Measurements from ENCODE around the gene PPP1R2.

Gene PPP1R2

DNA sequence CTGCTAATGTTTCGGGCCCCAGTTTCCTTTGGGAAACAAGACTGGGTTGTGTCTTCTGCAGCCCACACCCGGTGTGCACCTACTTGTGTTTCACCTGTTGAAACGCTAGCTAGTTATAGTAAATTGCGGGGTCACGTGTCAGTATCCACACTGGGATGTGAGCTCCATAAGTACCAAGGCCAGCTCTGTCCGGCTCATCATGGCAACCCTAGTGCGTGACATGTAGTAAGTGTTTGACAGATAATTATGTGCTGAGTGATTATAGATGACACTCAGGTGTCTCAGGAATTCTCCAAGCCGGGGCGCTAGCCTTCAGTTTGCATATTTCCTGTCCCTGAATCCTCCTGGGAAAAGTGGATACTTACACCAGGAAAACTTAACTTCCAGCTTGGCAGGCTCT is 27.8 kb upstream of the PPP1R2 start:
- Histone ChIP-seq H4K20me1 (ENCODE audit: control insufficient read depth, insufficient read depth, low read depth, low read length) (no peaks in the 10 kb centered on the region), H3K27ac (ENCODE audit: low read depth, low read length) (no peak overlapping the region), H3K4me2 (ENCODE audit: low read length) (no peak overlapping the region), H3K9me2 (replicated peaks; ENCODE audit: control insufficient read depth, low read length) (no peaks in the 10 kb centered on the region), H3K36me3 (ENCODE audit: control insufficient read depth, low read length) (no peaks in the 10 kb centered on the region), H3K27me3 (ENCODE audit: control insufficient read depth, low read length) (no peaks in the 10 kb centered on the region), H3K4me1 (ENCODE audit: control insufficient read depth, low read length) (peaks cover 15% of the 10 kb centered on the region), H3K79me2 (ENCODE audit: control insufficient read depth, low read length) (no peaks in the 10 kb centered on the region), H3K4me3 (ENCODE audit: low read length) (no peak overlapping the region), H3K9me3 (ENCODE audit: control insufficient read depth, insufficient read depth, low read length) (no peaks in the 10 kb centered on the region), H3F3A (ENCODE audit: control insufficient read depth, insufficient read depth) (no peaks in the 10 kb centered on the region)
- TF ChIP-seq EZH2phosphoT487 (IDR thresholded peaks at IDR 0.05; ENCODE audit: borderline replicate concordance, low read length) = no peak
- TF ChIP-seq CTCF (IDR thresholded peaks at IDR 0.05; ENCODE audit: low read depth, low read length, poor library complexity, severe bottlenecking) = no peak

GRCh38 chr3:195570344-195570743 is 27.2 kb upstream of the PPP1R2 start:
- Histone ChIP-seq H3K9me3 (ENCODE audit: control insufficient read depth, insufficient read depth, low read length) (no peaks in the 10 kb centered on the region), H3K4me2 (ENCODE audit: low read length) (no peak overlapping the region), H3K27me3 (ENCODE audit: control insufficient read depth, low read length) (no peaks in the 10 kb centered on the region), H3K4me1 (ENCODE audit: control insufficient read depth, low read length) (peaks cover 15% of the 10 kb centered on the region), H3K27ac (ENCODE audit: low read depth, low read length) (no peak overlapping the region), H3K79me2 (ENCODE audit: control insufficient read depth, low read length) (no peaks in the 10 kb centered on the region), H4K20me1 (ENCODE audit: control insufficient read depth, insufficient read depth, low read depth, low read length) (no peaks in the 10 kb centered on the region), H3F3A (ENCODE audit: control insufficient read depth, insufficient read depth) (no peaks in the 10 kb centered on the region), H3K4me3 (ENCODE audit: low read length) (no peak overlapping the region), H3K36me3 (ENCODE audit: control insufficient read depth, low read length) (no peaks in the 10 kb centered on the region), H3K9me2 (replicated peaks; ENCODE audit: control insufficient read depth, low read length) (no peaks in the 10 kb centered on the region)
- TF ChIP-seq CTCF (IDR thresholded peaks at IDR 0.05; ENCODE audit: low read depth, low read length, poor library complexity, severe bottlenecking) = no peak
- no peak for TF ChIP-seq EZH2phosphoT487 (IDR thresholded peaks at IDR 0.05; ENCODE audit: borderline replicate concordance, low read length)

DNA sequence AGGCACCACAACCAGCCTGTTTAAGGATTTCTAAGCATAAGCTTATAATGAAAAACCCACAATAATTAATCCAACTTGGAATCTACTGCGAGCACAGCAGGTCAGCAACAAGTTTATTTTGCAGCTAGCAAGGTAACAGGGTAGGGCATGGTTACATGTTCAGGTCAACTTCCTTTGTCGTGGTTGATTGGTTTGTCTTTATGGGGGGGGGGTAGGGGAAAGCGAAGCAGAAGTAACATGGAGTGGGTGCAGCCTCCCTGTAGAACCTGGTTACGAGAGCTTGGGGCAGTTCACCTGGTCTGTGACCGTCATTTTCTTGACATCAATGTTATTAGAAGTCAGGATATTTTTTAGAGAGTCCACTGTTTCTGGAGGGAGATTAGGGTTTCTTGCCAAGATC is 25.5 kb upstream of the PPP1R2 start:
- Histone ChIP-seq H3K4me1 (ENCODE audit: control insufficient read depth, low read length) (peaks cover 15% of the 10 kb centered on the region), H3F3A (ENCODE audit: control insufficient read depth, insufficient read depth) (no peaks in the 10 kb centered on the region), H3K4me2 (ENCODE audit: low read length) (no peak overlapping the region), H3K9me3 (ENCODE audit: control insufficient read depth, insufficient read depth, low read length) (no peaks in the 10 kb centered on the region), H3K79me2 (ENCODE audit: control insufficient read depth, low read length) (no peaks in the 10 kb centered on the region), H3K4me3 (ENCODE audit: low read length) (no peak overlapping the region), H3K27ac (ENCODE audit: low read depth, low read length) (no peak overlapping the region), H3K27me3 (ENCODE audit: control insufficient read depth, low read length) (no peaks in the 10 kb centered on the region), H3K9me2 (replicated peaks; ENCODE audit: control insufficient read depth, low read length) (no peaks in the 10 kb centered on the region), H4K20me1 (ENCODE audit: control insufficient read depth, insufficient read depth, low read depth, low read length) (no peaks in the 10 kb centered on the region), H3K36me3 (ENCODE audit: control insufficient read depth, low read length) (no peaks in the 10 kb centered on the region)
- no peak for TF ChIP-seq CTCF (IDR thresholded peaks at IDR 0.05; ENCODE audit: low read depth, low read length, poor library complexity, severe bottlenecking)
- TF ChIP-seq EZH2phosphoT487 (IDR thresholded peaks at IDR 0.05; ENCODE audit: borderline replicate concordance, low read length) = no peak

GRCh38 chr3:195566797-195567196 is 23.7 kb upstream of the PPP1R2 start:
- H3K79me2 ChIP-seq (ENCODE audit: control insufficient read depth, low read length) = no peaks in the 10 kb centered on the region
- H3K27me3 ChIP-seq (ENCODE audit: control insufficient read depth, low read length) = no peaks in the 10 kb centered on the region
- no peaks in the 10 kb centered on the region for H3K9me2 ChIP-seq (replicated peaks; ENCODE audit: control insufficient read depth, low read length)
- H3K9me3 ChIP-seq (ENCODE audit: control insufficient read depth, insufficient read depth, low read length) = no peaks in the 10 kb centered on the region
- peaks cover 15% of the 10 kb centered on the region for H3K4me1 ChIP-seq (ENCODE audit: control insufficient read depth, low read length)
- no peak overlapping the region for H3K27ac ChIP-seq (ENCODE audit: low read depth, low read length)
- no peaks in the 10 kb centered on the region for H3F3A ChIP-seq (ENCODE audit: control insufficient read depth, insufficient read depth)
- no peak overlapping the region for H3K4me2 ChIP-seq (ENCODE audit: low read length)
- no peaks in the 10 kb centered on the region for H4K20me1 ChIP-seq (ENCODE audit: control insufficient read depth, insufficient read depth, low read depth, low read length)
- no peak for TF ChIP-seq CTCF (IDR thresholded peaks at IDR 0.05; ENCODE audit: low read depth, low read length, poor library complexity, severe bottlenecking)
- TF ChIP-seq EZH2phosphoT487 (IDR thresholded peaks at IDR 0.05; ENCODE audit: borderline replicate concordance, low read length) = no peak
- H3K4me3 ChIP-seq (ENCODE audit: low read length) = no peak overlapping the region
- no peaks in the 10 kb centered on the region for H3K36me3 ChIP-seq (ENCODE audit: control insufficient read depth, low read length)
